Chondrocyte (in vitro differentiated cells): ENCODE results near the gene SPRYD7. TPM values are rescaled to one million over a fixed set of nuclear protein-coding genes. Genes with fewer than 3 reads are reported as not detected.

Experiments
- DNase-seq: peaks from one replicate; pipeline ENCODE4 v3.0.0; 2021; ENCODE audit warnings: mixed read lengths, low spot score
- H3K27ac Mint-ChIP-seq: one replicate; pipeline ENCODE4 v1.8.0; 2021; ENCODE audit warnings: mild to moderate bottlenecking, moderate library complexity, mixed read lengths; ENCODE audit not compliant: unreplicated experiment
- H3K27me3 Mint-ChIP-seq: 2 replicates; pipeline ENCODE4 v1.8.0; 2021; ENCODE audit warnings: low read depth, mixed read lengths
- H3K36me3 Mint-ChIP-seq: 2 replicates; pipeline ENCODE4 v1.8.0; 2021; ENCODE audit warnings: low read depth, mixed read lengths
- H3K4me1 Mint-ChIP-seq: 2 replicates; pipeline ENCODE4 v1.8.0; 2021; ENCODE audit warnings: low read depth, mild to moderate bottlenecking, mixed read lengths
- H3K4me3 Mint-ChIP-seq: one replicate; pipeline ENCODE4 v1.8.0; 2021; ENCODE audit warnings: mild to moderate bottlenecking, moderate library complexity, mixed read lengths; ENCODE audit not compliant: unreplicated experiment
- H3K9me3 Mint-ChIP-seq: 2 replicates; pipeline ENCODE4 v1.8.0; 2021; ENCODE audit warnings: low read depth, mixed read lengths
- total RNA-seq: library from RNA; stranded (reverse); gene quantifications from 3 replicates; pipeline ENCODE4 v1.2.1, GENCODE V29; 2021
- TF ChIP-seq, protein P1 (sequence below): fragments of 200-600 bp; sonication (generic); IDR thresholded peaks from 2 replicates; pipeline ENCODE4 v1.5.0; 2021; ENCODE audit warnings: antibody characterized with exemption, mild to moderate bottlenecking, moderate library complexity

Gene SPRYD7
- total RNA-seq, 1 donor from 2014 or later = 7.5 TPM

DNA sequence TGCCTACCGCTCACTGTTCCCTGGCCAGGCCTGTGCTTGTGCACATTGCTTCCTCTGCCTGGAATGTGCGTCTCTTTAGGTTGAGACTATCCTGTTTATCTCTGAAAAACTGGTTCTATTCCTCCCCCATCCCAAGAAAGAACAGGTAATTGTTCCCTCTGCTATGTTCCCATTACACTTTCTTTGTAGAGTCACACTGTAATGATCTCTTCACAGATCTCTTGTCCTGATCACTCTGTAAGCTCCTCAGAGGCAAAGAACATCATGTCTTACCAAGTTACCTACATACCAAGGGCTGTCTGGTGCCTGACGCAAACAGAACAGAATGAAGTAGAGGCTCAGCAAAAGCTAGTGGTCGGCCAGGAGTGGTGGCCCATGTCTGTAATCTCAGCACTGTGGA, 40.3 kb downstream of the SPRYD7 start:
- H3K27me3 Mint-ChIP-seq = no peaks in the 10 kb centered on the region
- peaks cover 2% of the 10 kb centered on the region for H3K36me3 Mint-ChIP-seq
- no peaks in the 10 kb centered on the region for H3K4me1 Mint-ChIP-seq
- H3K27ac Mint-ChIP-seq = no peak overlapping the region
- H3K4me3 Mint-ChIP-seq = no peak overlapping the region
- DNase-seq = no peak
- TF ChIP-seq, protein P1, sequence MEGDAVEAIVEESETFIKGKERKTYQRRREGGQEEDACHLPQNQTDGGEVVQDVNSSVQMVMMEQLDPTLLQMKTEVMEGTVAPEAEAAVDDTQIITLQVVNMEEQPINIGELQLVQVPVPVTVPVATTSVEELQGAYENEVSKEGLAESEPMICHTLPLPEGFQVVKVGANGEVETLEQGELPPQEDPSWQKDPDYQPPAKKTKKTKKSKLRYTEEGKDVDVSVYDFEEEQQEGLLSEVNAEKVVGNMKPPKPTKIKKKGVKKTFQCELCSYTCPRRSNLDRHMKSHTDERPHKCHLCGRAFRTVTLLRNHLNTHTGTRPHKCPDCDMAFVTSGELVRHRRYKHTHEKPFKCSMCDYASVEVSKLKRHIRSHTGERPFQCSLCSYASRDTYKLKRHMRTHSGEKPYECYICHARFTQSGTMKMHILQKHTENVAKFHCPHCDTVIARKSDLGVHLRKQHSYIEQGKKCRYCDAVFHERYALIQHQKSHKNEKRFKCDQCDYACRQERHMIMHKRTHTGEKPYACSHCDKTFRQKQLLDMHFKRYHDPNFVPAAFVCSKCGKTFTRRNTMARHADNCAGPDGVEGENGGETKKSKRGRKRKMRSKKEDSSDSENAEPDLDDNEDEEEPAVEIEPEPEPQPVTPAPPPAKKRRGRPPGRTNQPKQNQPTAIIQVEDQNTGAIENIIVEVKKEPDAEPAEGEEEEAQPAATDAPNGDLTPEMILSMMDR = no peak
- H3K9me3 Mint-ChIP-seq = peaks cover 5% of the 10 kb centered on the region

DNA sequence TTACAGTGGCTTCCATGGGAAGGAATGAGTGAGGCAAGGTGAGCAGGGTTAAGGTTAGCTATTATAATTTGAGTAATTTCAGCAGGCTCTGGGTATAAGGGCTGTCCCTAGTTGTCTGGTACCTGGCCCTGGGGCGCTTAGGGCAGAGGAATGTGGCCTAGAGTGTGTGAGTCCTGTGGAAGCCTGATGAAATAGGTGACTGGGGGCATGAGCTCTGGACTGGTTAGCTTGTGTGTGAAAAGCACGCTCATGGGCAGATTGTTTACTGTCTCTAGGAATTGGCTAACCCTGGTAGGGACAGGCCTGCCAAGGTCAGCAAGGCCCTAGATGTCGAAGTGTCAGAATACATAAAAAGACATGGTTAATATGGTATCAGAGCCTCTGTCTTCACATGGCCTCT, 42.5 kb downstream of the SPRYD7 start:
- H3K36me3 Mint-ChIP-seq = peaks cover 2% of the 10 kb centered on the region
- no peaks in the 10 kb centered on the region for H3K4me1 Mint-ChIP-seq
- no peak overlapping the region for H3K4me3 Mint-ChIP-seq
- peaks cover 5% of the 10 kb centered on the region for H3K9me3 Mint-ChIP-seq
- no peaks in the 10 kb centered on the region for H3K27me3 Mint-ChIP-seq
- DNase-seq = no peak
- no peak overlapping the region for H3K27ac Mint-ChIP-seq
- TF ChIP-seq, protein P1 = no peak

DNA sequence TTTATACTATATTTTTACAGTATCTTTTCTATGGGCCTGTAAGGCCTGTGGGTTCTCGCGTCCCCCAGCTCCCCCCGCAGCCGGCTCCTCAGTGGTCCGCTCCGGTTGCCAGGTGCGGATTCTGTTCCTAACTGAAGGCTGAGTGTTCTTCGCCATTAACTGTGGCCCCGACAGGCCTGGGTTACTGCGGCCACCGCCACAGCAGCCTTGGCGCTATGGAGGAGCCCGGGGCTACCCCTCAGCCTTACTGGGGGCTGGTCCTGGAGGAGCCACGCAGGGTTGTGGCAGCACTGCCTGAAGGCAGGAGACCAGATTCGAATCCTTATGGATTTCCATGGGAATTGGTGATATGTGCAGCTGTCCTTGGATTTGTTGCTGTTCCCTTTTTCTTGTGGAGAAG, 45.8 kb downstream of the SPRYD7 start:
- peaks cover 2% of the 10 kb centered on the region for H3K36me3 Mint-ChIP-seq
- H3K4me1 Mint-ChIP-seq = no peaks in the 10 kb centered on the region
- H3K4me3 Mint-ChIP-seq = no peak overlapping the region
- no peak overlapping the region for H3K27ac Mint-ChIP-seq
- peaks cover 5% of the 10 kb centered on the region for H3K9me3 Mint-ChIP-seq
- TF ChIP-seq, protein P1 = no peak
- H3K27me3 Mint-ChIP-seq = no peaks in the 10 kb centered on the region
- DNase-seq = no peak

DNA sequence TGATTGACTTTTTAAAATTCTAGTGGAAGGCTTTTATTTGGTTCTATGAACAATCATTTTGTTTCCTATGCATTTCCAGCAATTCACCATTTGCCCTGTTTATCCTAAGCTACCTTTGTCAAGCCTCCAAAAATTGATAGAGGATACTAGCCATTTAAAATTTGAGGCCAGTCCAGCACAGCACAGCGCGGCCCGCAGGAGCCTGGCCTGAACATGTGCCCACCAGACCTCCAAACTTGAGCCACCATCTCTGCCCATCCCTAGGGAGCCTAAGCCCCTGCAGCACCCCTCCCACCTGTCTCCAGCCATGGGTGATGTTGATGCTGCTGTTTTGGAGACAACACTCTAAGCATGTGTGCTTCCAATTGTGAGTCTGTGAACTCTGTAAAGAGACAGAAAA, 57.5 kb downstream of the SPRYD7 start:
- no peak for DNase-seq
- no peak overlapping the region for H3K27ac Mint-ChIP-seq
- H3K9me3 Mint-ChIP-seq = peaks cover 48% of the 10 kb centered on the region
- H3K36me3 Mint-ChIP-seq = peaks cover 14% of the 10 kb centered on the region
- TF ChIP-seq, protein P1 = no peak
- H3K4me1 Mint-ChIP-seq = no peaks in the 10 kb centered on the region
- no peak overlapping the region for H3K4me3 Mint-ChIP-seq
- peaks cover 7% of the 10 kb centered on the region for H3K27me3 Mint-ChIP-seq

DNA sequence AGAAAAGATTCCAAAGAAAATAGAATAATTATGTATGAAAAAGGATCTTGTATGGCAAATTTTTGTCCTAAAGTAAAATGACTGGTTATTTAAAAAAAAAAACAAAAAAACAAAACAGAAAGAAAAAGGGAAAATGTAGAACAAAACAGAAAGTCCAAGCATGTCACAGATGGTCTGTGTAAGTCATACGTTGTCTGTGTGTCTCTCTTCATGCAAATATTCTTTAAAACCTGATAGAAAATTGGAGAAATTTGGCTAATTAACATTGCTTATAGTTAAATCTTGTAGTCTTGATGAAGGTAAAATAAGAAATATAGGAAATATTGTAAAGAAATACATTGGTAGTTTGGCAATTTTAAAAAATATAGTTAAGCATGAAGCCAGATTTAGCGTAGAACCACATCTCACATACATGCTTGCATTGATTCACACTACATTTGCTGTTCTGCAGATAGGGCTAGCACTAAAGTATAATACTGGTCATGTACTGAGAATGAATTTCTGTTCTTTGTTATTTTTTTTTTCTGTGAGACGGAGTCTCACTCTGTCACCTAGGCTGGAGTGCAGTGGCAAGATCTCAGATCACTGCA, 58.4 kb downstream of the SPRYD7 start:
- Mint-ChIP-seq H3K4me3 (no peak overlapping the region), H3K27ac (no peak overlapping the region), H3K36me3 (peaks cover 11% of the 10 kb centered on the region), H3K27me3 (peaks cover 2% of the 10 kb centered on the region), H3K4me1 (no peaks in the 10 kb centered on the region), H3K9me3 (peaks cover 43% of the 10 kb centered on the region)
- TF ChIP-seq, protein P1 = no peak
- DNase-seq = no peak
